Transverse colon (tissue), 4 donors: ENCODE measurements around the gene ARF1.

Experiments
- CTCF ChIP-seq, 5 experiments: fragments of 200-600 bp in 3 of 5; fragments of 450-650 bp in 2 of 5; sonication (generic) in 3 of 5; IDR thresholded peaks; 1 replicate in 2 of 5; 2 replicates in 3 of 5; pipeline ENCODE4 v1.5.1; 2016 to 2017; ENCODE audit warnings: antibody characterized with exemption in 5 of 5, inconsistent platforms in 3 of 5, mild to moderate bottlenecking in 2 of 5, moderate library complexity in 1 of 5
- EP300 ChIP-seq: sonication (generic); formaldehyde crosslinking; IDR thresholded peaks from one replicate; pipeline ENCODE4 v1.6.1; 2017; ENCODE audit warnings: antibody characterized with exemption, low read depth
- POLR2A ChIP-seq: fragments of 450-650 bp; IDR thresholded peaks from one replicate; pipeline ENCODE4 v1.6.1; 2016; ENCODE audit warnings: antibody characterized with exemption, mild to moderate bottlenecking, moderate library complexity
- POLR2AphosphoS5 ChIP-seq, 3 donors: sonication (generic); formaldehyde crosslinking; IDR thresholded peaks; one replicate each; pipeline ENCODE4 v1.6.1; 2016; ENCODE audit warnings: antibody characterized with exemption in 3 of 3

GRCh38 chr1:228044961-228045360 is 37.5 kb upstream of the ARF1 start:
- TF ChIP-seq CTCF (IDR thresholded peaks at IDR 0.05) (no peak), POLR2AphosphoS5 (IDR thresholded peaks at IDR 0.05) (no peak), POLR2A (no peak), EP300 (no peak)
